Activated CD4-positive, alpha-beta T cell treated with anti-CD3 and anti-CD28 coated beads, Interleukin-10, Interleukin-2, amounts not matched to agents 100 ng/mL and 50 ng/mL, durations not matched to agents 16 hours and 8 hours (primary cell): ENCODE data around the gene CHP1.
A peak's percentile ranks its signal among the peaks of the same experiment; 100 is the strongest.
"Not testable (repeated sequence)": the region's sequence is repeated elsewhere in the genome, so short reads cannot be mapped to it uniquely, and the experiment has no call there.

Experiments
- DNase-seq: peaks from one replicate; pipeline ENCODE4 v3.0.0-alpha.2; 2020

Gene CHP1

GRCh38 chr15:41230650-41231421 is at the start of gene CHP1, which contains the start of gene EXD1:
TSS of gene CHP1 (plus strand) at chr15:41231268. CDS start at chr15:41231383, 115 bp downstream.
TSS of gene EXD1 (minus strand) at chr15:41230757. CDS start at chr15:41226575, 4,182 bp downstream.
- peak; percentile 98 for DNase-seq

GRCh38 chr15:41182266-41182665 is 48.8 kb upstream of the CHP1 start:
- no peak for DNase-seq

GRCh38 chr15:41183581-41183980 is 47.5 kb upstream of the CHP1 start:
- DNase-seq, result no peak

- DNase-seq, result no peak
Measured at GRCh38 chr15:41194444-41194843, 36.6 kb upstream of the CHP1 start.

GRCh38 chr15:41199470-41199869 is 31.6 kb upstream of the CHP1 start:
- DNase-seq, result no peak

- no peak for DNase-seq
Measured at GRCh38 chr15:41203395-41203794, 27.7 kb upstream of the CHP1 start.

GRCh38 chr15:41205315-41205714 is 25.8 kb upstream of the CHP1 start:
- no peak for DNase-seq

- no peak for DNase-seq
Measured at GRCh38 chr15:41207687-41208448, 23.2 kb upstream of the CHP1 start.

GRCh38 chr15:41215708-41216107 is 15.4 kb upstream of the CHP1 start:
- no peak for DNase-seq

GRCh38 chr15:41218851-41219250 is 12.2 kb upstream of the CHP1 start:
- DNase-seq, result no peak

- DNase-seq, result no peak
Measured at GRCh38 chr15:41219381-41219780, 11.7 kb upstream of the CHP1 start.

- no peak for DNase-seq
Measured at GRCh38 chr15:41230345-41230649, 771 bp upstream of the CHP1 start.

- DNase-seq, result no peak
Measured at GRCh38 chr15:41231422-41232226, 556 bp downstream of the CHP1 start.

GRCh38 chr15:41233367-41233771 is 2.3 kb downstream of the CHP1 start:
- no peak for DNase-seq

GRCh38 chr15:41235228-41235627 is 4.2 kb downstream of the CHP1 start:
- not testable (repeated sequence) for DNase-seq

GRCh38 chr15:41235929-41236328 is 4.9 kb downstream of the CHP1 start:
- no peak for DNase-seq

- no peak for DNase-seq
Measured at GRCh38 chr15:41238100-41238499, 7.0 kb downstream of the CHP1 start.

GRCh38 chr15:41241221-41241964 is 10.3 kb downstream of the CHP1 start:
- DNase-seq, result no peak

- DNase-seq, result not testable (repeated sequence)
Measured at GRCh38 chr15:41250745-41251144, 19.7 kb downstream of the CHP1 start.

- DNase-seq, result no peak
Measured at GRCh38 chr15:41251411-41251810, 20.3 kb downstream of the CHP1 start.

GRCh38 chr15:41254560-41254959 is 23.5 kb downstream of the CHP1 start:
- DNase-seq, result no peak

GRCh38 chr15:41256103-41256502 is 25.0 kb downstream of the CHP1 start:
- DNase-seq, result no peak

- DNase-seq, result no peak
Measured at GRCh38 chr15:41256577-41257038, 25.5 kb downstream of the CHP1 start.
